Measurements from ENCODE around the gene HSPA12A.

Gene HSPA12A

DNA sequence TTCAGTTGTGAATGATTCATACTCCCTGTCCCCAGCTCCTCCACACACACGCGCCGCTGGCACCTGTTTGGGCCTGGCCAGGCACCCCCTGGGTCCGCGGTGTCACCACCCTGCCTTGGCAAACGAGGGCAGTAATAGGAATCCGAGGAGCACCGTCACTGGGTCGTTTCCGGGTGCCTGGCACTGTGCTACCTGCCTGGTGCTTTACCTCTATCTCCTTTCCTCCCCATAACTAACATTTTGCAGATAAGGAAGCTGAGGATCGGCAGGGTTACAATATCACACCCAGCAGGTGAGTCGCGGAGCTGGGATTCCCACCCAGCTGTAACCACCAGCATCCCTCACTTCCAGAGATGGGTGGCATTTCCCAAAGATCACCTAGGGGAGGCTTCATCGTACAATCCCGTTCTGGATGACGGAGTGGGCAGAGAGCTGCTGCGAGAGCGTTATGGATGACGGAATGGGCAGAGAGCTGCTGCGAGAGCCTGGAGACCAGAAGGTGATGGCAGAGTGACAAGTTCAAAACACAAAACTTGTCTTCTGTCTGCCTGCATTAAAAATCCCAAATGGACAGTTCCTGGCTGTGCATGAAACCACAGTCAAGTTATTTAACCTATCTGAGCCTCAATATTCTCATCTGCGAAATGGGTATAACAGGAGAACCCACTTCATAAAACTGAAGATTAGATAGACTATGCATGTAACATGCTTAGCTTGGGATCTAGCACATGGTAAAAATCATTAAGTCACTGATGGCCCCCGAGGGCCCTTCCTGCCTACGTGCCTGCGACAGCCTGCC lies 1.1 kb upstream of the HSPA12A start:
- DNase-seq, result no peak

DNA sequence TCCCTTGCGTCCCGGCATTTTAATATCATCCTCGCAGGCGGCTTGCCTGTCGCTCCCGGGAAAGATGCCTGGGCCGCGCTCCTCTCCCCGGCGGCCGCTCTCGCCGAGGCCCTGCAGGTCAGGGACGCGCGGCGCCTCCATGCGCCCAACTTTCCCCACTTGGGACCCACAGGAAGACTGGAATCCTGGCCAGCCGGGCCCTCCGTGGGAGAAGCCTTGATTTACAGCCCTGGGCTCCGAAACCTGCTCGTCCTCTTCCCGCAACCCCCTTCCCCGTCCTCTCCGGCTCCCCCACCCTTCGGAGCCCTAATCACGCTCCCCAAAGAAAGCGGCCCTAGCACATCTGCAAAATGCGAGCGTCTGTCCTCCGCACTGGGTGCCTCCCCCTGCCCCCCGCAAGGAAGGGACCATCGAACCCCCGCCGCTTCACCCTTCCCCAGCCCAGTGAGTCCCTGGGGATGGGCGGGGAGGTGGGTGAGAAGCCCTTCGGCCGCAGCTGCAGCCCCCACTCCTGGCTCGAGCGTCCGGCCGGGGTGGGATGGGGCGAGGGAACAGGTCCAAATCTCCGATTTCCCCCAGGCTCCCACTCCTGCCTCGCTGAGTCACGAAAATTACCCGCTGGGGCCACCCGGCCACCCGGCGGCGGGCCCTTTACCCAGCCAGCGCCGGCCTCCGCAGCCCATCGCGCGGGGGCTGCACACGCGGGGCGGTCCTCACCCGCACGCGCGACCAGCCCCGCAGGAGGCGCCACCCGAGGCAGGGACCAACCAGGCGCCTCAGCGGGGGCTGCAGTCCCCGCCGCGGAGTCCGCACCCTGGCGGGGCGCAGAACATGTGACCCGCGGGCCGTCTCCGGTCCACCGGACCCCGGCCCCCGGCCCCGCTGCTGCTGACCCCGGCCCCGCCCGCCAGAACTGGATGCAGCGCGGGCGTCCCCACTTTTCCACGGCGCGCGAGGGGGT lies 695 bp downstream of the HSPA12A start:
- no peak for DNase-seq

DNA sequence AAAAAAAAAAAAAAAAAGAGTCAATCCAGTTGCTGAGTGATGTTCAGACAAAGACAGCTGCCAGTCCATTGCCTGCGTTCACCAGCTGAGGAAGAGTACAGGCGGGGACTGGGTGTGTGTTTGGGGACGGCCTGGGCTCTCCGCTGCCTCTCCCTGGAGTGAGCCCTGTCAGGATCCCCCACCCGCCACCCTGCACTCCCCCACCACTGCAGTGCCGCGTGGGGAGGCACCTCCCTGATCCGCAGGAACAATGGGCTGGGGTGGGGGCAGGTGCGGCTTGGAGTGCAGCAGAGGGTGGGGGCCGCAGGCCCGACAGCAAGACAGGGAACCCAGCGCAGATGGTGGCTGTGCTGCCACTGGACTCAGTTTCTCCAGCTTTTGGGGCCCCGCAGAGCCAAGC lies 1.4 kb downstream of the HSPA12A start:
- no peak for DNase-seq

DNA sequence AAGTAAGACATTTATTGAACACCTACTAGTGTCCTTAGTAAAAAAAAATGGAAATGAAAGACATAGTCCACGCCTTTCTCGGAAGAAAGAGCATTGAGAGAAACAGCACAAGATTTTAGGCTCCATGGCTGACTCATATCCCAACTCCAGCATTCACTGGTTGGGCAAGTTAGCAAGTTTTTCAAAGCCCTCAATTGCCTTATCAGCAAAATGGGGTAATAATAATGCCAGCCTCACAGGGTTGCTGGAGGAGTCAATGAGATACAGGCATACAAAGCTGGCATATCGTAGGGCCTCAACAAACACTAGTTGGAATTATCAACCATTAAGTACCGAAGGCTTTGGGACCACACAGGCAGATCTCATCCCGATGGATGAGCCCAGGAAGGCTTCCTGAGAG lies 4.0 kb downstream of the HSPA12A start:
- no peak for DNase-seq

DNA sequence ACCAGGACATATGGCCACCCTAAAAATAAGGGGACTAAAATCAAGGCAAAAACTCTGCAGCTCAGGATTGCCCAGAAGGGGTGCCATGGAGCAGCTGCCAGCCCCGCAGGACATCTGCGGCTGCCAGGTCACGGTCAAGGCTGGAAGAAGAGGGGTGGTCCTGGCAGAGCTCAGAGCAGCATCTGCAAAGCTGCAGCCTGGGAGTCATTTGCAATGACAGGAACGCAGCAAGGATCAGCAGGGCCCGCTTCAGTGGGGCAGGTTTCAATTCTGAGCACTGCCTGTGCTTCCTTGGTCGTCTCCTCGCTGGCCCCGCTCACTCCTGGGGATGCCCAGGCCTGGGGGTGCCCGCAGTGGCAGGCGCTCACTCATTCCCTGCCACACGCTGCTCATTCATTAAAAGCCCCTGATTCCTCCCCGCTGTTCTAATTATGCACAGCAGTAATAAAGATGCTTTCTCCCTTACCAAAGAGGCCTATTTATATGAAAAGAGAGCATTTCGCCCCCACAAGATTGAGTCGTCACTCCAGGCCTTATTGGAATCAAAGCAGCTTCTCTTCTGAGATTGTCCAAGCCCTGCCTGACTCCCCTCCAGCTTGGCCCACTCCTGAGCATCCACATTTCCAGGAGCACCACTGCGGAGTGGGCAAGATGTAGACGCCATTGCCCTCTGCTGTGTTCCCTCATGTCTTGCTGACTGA lies 4.6 kb downstream of the HSPA12A start:
- no peak for DNase-seq

DNA sequence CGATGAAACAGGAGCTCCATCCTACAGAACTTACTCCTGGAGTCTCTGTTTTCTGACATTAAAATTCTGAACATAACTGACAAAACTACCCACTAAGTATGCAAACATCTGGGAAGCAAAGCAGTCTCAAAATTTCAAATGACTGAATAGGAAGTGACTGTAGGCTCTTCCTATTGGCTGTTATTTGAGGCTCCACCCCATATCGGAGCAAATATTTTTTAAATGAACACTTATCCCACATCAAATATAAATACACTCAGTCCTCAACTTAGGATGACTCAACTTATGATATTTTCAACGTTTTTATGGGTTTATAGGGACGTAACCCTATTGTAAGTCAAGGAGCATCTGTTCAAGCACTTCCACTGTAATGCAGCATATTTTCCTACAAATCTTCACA lies 8.8 kb downstream of the HSPA12A start:
- no peak for DNase-seq

DNA sequence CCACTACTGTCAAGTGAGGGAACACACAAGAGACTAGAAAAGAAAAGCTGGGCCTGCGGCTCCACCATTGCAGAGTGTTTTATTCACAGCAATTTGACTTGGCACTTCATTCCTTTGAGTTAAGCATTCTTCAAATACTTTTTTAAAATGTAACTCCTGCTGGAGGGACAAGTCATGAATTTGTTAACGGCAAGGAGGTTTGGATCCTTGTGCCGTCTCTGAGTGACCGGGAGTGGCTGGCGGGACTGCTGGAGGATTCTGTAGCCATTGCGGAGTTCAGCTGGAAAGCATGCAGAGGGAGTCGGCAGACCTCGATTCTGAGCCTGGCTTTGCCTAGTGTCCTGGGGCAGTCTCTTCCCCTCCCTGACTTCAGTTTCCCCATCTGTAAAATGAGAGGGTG lies 9.8 kb downstream of the HSPA12A start:
- DNase-seq, result no peak

DNA sequence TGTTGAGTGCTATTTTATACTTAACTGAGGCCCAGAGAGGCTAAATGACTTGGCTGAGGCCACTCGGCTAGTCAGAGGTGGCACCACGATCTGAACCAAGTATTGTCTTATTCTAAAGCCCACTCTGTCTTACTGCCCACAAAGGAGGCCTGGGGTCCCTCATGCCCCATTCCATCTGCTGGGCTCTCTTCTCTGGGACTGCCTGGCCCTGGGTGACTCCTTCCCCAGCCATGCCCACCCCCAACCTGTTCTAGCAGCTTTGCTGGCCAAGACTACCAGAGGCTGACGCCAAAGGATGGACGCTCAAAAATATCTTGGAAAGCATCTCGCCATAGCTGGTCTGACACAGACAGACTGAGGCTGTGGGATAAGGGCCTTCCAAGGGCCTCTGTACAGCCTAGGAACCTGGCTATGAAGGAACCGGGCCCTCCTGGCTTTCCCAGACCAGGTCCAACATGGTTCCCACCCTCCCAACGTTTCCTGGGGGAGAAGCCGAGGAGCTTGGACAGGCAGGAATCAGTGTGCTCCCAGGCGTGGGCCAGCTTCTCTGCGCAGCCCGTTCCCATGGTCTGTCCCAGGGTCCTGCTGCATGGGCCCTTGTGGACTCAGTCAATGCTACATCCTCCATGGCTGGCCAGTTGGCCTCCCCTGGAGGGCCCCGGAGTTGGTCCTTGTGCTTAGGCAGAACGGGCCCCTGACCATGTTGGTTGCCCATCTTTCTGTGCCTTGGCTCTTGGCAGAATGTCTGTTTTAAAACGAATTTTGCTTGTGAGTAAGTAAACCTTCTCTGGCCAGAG lies 11.7 kb downstream of the HSPA12A start:
- no peak for DNase-seq

DNA sequence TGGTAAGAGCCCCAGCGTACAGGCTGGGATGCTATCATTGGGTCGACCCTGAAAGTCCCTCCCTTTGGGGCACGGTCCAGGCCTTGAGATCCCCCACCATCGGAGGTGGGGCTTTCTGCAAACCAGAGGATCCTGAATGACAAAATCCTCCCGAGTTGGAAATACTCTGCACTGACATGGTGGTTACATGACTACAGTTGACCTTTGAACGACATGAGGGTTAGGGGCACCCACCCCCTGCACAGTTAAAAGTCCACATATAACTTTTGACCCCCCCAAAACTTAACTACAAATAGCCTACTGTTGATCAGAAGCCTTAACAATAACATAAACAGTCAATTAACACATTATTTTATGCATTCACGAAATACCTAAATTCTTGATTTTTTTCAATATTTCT lies 13.1 kb downstream of the HSPA12A start:
- DNase-seq, result no peak

DNA sequence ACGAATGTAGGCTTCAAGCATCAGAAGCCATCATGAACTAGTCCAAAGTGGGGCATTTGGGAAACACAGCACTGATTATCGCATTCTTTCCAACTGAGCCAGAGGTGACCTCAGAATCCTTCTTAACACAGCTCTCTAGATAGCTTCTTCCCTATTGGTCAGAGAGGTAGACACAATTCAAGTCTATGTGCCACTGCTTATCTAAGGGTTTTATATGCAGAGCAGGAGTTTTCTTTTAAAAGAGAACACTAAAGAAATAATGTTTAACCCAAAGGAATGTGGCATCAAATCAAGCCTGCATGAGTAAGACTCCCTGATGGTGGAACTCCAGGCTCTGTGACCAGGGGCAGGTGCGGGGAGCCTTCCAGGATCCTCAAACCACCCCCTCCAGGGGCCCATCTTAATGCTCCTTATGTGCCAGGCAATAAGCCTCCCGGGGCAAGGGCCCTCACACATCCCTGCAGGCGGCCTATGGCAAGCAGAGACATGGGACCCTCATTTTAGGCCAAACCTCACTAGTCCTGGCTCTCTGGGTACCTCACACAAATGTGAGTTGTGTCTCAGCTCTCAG lies 13.8 kb downstream of the HSPA12A start:
- no peak for DNase-seq

DNA sequence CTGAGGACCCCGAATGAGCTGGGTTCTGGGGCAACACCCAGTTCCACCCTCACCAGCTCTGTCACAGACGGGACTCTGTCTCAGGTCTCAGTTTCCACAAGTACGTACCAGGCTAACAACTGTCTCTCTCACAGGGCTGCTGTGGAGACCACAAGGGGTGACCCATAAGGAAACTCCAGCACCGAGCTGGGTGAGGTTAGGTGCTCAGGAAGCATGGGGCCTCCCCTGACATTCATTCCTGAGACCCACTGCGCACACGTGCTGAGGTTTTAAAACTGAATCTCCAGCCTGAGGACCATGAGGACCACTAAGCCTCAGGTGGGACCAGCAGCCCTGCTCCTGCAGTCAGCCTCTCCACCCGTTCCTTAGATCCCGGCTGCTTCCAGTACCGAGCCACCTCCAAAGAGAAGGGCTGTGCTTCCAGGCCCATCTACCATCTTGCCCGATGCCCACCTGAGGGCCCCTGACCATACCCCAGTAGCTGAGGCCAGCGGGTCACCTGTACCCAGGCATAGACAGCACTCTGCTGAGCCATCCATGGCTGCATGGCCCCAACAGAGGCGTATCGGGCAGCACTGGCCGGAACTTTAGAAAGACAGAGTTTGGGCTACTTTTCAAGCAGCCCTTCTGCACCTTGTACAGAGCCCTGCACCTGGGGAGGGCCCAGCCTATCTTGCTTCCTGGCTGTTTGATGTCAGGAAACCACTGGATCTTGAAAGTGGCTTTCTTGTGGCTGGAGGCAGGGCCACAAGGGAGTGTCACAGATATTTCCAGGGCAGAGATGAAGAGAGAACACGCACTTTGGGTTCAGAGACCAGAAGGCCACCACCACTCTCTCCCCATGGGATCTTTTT lies 18.7 kb downstream of the HSPA12A start:
- DNase-seq, result no peak

DNA sequence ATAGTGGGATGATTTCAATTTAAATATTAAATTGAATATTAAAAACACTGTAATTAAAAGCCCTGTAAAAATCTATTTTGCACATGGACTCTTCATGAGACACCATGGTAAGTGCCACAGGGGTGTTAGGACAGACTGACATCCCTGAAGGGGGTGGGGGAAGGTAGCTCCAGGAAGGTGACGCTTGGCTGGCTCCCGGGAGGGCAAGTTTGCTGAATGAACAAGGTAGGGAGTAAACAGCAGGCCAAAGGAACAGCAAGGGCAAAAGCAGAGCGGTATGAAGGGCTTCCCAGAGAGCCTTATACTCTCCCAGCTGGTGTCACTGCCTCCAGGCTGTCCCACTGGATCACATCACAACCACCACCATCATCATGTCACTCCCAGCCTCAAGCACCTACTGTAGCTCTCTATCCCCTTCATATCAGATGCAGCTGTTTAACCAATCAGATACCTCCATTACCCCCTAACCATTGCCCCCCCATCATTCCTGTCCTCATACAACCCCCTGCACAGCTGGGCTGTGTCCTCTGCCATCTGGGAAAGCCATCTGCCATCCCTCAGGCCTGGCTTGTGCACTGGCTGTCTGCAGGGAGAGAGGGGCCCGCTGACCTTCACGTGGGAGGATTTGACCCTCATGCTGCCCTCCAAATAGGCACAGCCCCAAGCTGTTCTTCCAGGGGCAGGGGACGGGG lies 19.5 kb downstream of the HSPA12A start:
- DNase-seq, result no peak

DNA sequence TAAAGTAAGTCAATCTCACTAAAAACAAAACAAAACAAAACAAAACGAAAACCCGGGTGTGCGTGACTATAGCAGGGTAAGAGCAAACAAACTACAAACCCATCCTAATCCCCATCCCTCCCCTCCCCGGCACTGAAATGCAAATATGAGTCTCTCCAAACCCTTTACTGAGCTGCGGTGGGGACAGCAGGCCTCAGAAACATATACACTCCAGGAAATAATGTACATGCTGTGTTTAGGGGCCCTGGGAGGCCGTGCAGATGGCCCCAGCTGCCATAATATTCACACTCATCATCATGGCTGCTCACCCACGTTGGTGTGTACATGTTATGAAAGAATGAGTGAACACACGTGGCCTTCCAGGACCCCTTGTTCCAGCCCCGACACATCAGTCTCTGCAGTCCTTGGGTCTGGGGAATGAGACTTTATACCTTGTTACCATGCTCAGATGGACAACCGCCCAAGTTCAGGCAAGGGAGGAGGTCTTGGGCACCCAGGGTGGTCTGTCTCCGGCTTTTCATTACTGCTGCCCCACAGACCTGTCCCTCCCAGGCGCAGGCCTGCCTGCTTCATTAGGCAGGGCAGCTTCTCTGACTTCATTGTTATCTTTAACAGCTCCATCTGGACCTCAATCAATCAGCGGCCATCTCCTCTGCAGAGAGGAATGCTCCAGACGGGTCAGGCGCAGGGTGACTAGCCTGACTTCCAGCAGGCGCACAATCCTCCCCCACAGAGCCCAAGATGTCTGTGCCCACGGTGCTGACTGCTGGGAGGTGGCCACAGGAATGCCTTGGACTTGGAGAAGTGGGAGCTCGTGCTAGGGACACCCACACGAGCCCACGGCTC lies 20.6 kb downstream of the HSPA12A start:
- no peak for DNase-seq

DNA sequence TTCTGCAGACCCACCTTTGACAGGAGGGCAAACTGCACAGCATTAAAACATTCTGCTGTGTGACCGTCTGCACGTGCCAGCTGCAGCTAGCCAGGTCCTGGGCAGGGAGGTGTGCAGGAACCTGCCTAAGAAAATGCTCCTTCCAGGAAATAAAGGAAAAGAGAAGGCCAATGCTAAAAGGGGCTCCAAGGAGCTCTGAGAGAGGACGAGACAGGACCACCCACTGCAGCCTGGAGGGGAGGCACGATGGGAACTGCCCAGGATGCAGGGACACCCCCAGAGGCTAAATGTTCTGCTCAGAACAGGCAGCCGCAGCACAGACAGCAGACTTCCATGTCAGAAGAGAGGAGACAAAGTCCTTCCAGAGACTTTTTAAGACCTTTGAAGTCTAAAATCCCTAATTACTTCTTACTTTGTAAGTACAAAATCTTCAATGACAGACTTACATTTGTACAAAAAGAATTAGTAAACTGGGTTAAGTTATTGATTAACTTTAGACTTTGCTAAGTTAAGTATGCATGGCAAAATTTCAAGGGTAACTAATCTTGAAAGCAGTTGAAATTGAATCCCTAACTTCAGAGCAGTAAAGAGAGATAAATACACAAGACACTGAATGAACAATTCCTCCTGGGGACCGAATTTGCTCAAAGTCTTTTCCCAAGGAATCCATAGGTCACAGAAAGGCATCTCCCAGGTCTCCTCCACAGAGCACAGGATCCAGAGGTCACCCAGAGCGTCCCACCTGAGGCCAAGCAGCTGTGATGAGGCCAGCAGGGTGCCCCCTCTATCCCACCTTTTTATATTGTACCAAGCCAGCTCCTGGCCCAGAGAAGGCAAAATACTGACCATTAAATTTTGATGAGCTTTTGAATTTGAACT lies 21.5 kb downstream of the HSPA12A start:
- DNase-seq, result no peak

DNA sequence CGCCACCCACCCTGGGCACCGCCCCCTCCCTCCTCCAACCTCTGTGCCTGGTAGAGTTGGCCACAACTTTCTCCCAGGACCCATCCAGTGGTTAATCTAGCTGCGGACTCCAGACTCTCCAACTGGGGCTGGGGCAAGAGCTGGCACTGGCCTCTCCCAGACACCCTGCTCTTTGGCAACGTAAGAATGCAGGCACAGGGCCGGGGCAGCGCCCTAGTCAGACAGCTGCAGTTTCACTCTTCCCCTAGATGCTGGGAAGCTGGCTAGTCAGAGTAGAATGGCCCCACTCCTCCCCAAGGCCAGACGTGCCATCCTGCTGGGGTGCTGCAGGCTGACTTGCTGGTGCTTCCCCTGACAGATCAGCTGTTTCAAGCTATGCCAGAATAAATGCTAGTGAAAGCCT lies 22.1 kb downstream of the HSPA12A start:
- no peak for DNase-seq

DNA sequence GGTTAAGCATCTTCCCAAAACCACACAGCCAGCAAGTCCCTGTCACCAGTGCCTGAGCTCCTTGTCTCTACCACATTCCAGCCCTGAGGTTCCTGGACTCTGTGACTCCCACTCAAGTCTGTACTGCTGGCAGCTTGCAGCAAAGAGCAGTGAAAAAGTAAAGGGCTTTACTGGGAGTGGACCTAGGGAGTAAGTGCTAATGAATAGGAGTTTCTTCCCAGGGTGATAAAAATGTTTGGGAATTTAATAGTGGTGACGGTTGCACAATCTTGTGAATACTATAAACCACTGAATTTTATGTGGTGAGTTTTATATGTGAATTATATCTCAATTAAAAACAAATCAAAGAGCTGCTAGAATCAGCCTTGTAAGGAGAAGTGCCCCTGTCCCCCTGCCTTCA lies 22.6 kb downstream of the HSPA12A start:
- DNase-seq, result no peak

DNA sequence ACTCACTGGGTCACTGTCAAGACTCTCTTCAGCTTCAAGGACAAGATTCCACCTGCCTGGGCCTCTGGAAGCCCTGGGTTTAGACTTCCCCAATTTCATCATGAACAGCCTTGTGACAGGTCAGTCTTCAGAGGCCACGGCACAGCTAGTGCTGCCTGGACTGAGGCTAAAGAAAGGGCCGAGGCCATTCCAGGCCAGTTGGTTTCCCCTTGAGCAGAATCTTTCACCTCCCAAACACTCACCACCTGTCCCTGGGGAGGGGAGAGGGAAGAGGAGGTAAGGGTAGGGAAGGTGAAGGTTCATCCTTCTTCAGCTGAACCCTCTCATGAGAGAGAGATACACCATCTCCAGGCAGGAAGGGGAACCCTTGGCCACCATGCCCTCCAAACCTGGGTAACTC lies 24.3 kb downstream of the HSPA12A start:
- no peak for DNase-seq

DNA sequence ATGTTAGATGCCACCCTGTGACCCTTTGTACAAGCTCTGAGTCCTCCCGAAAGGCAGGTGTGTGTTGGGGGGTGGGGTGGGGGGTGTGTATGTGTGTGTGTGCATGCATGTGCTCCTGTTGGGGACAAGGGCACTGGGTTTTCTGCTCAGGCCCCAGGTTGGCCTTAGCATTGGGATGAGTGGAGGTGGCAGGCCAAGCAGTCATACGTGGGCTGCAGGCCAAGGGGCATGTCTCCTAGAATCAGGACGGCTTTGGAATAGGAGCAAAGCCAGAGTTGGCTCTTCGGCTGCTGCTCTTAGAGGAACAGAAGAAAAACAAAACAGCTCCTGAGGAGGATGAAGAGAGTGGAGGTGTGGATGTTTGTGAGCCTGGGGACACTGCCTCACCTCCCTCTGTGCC lies 26.0 kb downstream of the HSPA12A start:
- DNase-seq, result no peak

Measured in activated T-cell treated with anti-CD3 and anti-CD28 coated beads for 4 hours (primary cell).